K562 (cell line): ENCODE data around the gene PDPR. TPM values are rescaled to one million over a fixed set of nuclear protein-coding genes. Genes with fewer than 3 reads are reported as not detected.

Source experiments
- ATAC-seq: fragments of 200-7000 bp; cut with Tn5 transposase; 3 replicates; pipeline ENCODE4 v1.9.1; 2020; ENCODE audit warnings: moderate library complexity
- BruUV-seq: library from RNA; stranded (reverse); fragments of 400-500 nt; replicated peaks from 2 replicates; lab custom pipeline; 2021; lab: Mats Ljungman, UMichigan
- CTCF ChIA-PET: fragments of 300-600 bp; formaldehyde crosslinking; extraction: SDS; loops from one replicate; lab custom pipeline; 2021; ENCODE audit warnings: low intra/inter-chr PET ratio; lab: Yijun Ruan, JAX
- POLR2A ChIA-PET: fragments of 300-600, 350-650 bp; sonication (Branson Sonifier 250); formaldehyde crosslinking; extraction: SDS; loops from one replicate; lab custom pipeline; 2021; ENCODE audit warnings: antibody characterized with exemption, inconsistent platforms; lab: Yijun Ruan, JAX
- DNase-seq, 4 experiments: peaks; one replicate each; pipeline versions ENCODE4 v3.0.0 to v3.0.0-alpha.2; 2011 to 2018; ENCODE audit warnings: low spot score in 3 of 4, mixed read lengths in 3 of 4; ENCODE audit errors: extremely low read depth in 1 of 4
- FAIRE-seq: peaks from 2 replicates; lab custom pipeline; 2011; peaks lifted over from hg19 to GRCh38; lab: Jason Lieb, UNC
- H2AFZ ChIP-seq: 2 replicates; pipeline ENCODE4 v1.6.0; 2011; ENCODE audit warnings: low read depth, low read length, control low read depth, inconsistent platforms
- H3K27ac ChIP-seq: fragments of 200-600 bp; 3 replicates; pipeline ENCODE4 v1.8.0; 2011; ENCODE audit warnings: low read depth, mild to moderate bottlenecking, control low read depth, inconsistent platforms, low read length, moderate library complexity, mixed read lengths; ENCODE audit errors: extremely low read depth
- H3K27me3 ChIP-seq, 2 experiments: fragments of 300-600 bp in 1 of 2; 2 replicates in 1 of 2; 3 replicates in 1 of 2; pipeline versions ENCODE4 v1.6.0 to v1.8.0; 2011; ENCODE audit warnings: inconsistent platforms in 2 of 2, low read length in 2 of 2, mild to moderate bottlenecking in 1 of 2, mixed read lengths in 1 of 2, moderate library complexity in 1 of 2; ENCODE audit not compliant: control insufficient read depth in 2 of 2, insufficient read depth in 2 of 2
- H3K36me3 ChIP-seq: fragments of 300-600 bp; 3 replicates; pipeline ENCODE4 v1.8.0; 2011; ENCODE audit warnings: mild to moderate bottlenecking, low read length, inconsistent platforms; ENCODE audit not compliant: control insufficient read depth, insufficient read depth
- H3K4me1 ChIP-seq, 2 experiments: fragments of 200-600 bp in 1 of 2; replicated peaks in 1 of 2; 2 replicates in 1 of 2; 3 replicates in 1 of 2; pipeline versions ENCODE4 v1.5.1 to v1.8.0; 2011; ENCODE audit warnings: inconsistent platforms in 2 of 2, low read length in 2 of 2, mild to moderate bottlenecking in 1 of 2, mixed read lengths in 1 of 2, moderate library complexity in 1 of 2; ENCODE audit not compliant: control insufficient read depth in 2 of 2, insufficient read depth in 2 of 2
- H3K4me2 ChIP-seq: 2 replicates; pipeline ENCODE4 v1.6.1; 2011; ENCODE audit warnings: low read length, control low read depth, inconsistent platforms, mixed read lengths; ENCODE audit not compliant: insufficient read depth
- H3K4me3 ChIP-seq: fragments of 200-600 bp; sonication (generic), shearing (Covaris generic); 2 replicates; pipeline ENCODE4 v1.5.1; 2016; ENCODE audit warnings: control low read depth, inconsistent platforms
- H3K79me2 ChIP-seq: fragments of 200-600 bp; 3 replicates; pipeline ENCODE4 v1.8.0; 2011; ENCODE audit warnings: low read length, inconsistent platforms; ENCODE audit not compliant: control insufficient read depth, insufficient read depth
- H3K9ac ChIP-seq, 2 experiments: 2 replicates each; pipeline versions ENCODE4 v1.6.0 to v1.6.1; 2011; ENCODE audit warnings: low read depth in 2 of 2, low read length in 2 of 2, control low read depth in 1 of 2, inconsistent platforms in 1 of 2, mild to moderate bottlenecking in 1 of 2, mixed read lengths in 1 of 2; ENCODE audit not compliant: insufficient read depth in 1 of 2
- H3K9me1 ChIP-seq: one replicate; pipeline ENCODE4 v1.6.0; 2011; ENCODE audit warnings: inconsistent platforms, mild to moderate bottlenecking, low read length, moderate library complexity; ENCODE audit not compliant: control insufficient read depth, insufficient read depth
- H3K9me3 ChIP-seq: replicated peaks from 2 replicates; pipeline ENCODE4 v1.5.1; 2011; ENCODE audit warnings: low read depth, low read length, inconsistent platforms; ENCODE audit not compliant: control insufficient read depth, insufficient read depth
- H4K20me1 ChIP-seq: replicated peaks from 2 replicates; pipeline ENCODE4 v1.6.1; 2011; ENCODE audit warnings: low read length, inconsistent platforms, mixed read lengths; ENCODE audit not compliant: control insufficient read depth, insufficient read depth
- JUN ChIP-seq, 2 experiments: sonication (generic) in 1 of 2; formaldehyde crosslinking in 1 of 2; IDR thresholded peaks; 2 replicates each; pipeline versions ENCODE4 v1.6.1 to v1.8.0; 2012 to 2022; ENCODE audit warnings: borderline replicate concordance in 2 of 2, mild to moderate bottlenecking in 2 of 2, improper control_type of control experiment in 1 of 2, low read depth in 1 of 2, low read length in 1 of 2, missing genetic modification reagents in 1 of 2
- MCM7 ChIP-seq, 2 experiments: fragments of 450-650 bp; IDR thresholded peaks; 2 replicates each; pipeline ENCODE4 v1.6.1; 2016 to 2018
- MEIS2 ChIP-seq: fragments of 450-650 bp; IDR thresholded peaks from 2 replicates; pipeline ENCODE4 v1.6.1; 2014; ENCODE audit warnings: mild to moderate bottlenecking; ENCODE audit not compliant: partially characterized antibody
- NEUROD1 ChIP-seq: fragments of 150-350 bp; IDR thresholded peaks from 2 replicates; pipeline ENCODE4 v1.6.1; 2014; ENCODE audit warnings: borderline replicate concordance, low read length, low read depth; ENCODE audit not compliant: partially characterized antibody
- NFIC ChIP-seq: fragments of 450-650 bp; IDR thresholded peaks from 2 replicates; pipeline ENCODE4 v1.6.1; 2017; ENCODE audit warnings: mild to moderate bottlenecking, inconsistent platforms
- WGBS: fragments of 100-300 bp; shearing (Covaris generic); methylation state at CpG from one replicate; pipeline ENCODE4 v1.1.6; 2016; ENCODE audit warnings: low coverage, mixed read lengths; ENCODE audit not compliant: insufficient coverage; ENCODE audit errors: missing lambda C conversion rate; 5-methylcytosine and 5-hydroxymethylcytosine counted together
- in situ Hi-C: fragments of 300-500 bp; cut with MboI; formaldehyde crosslinking; loops from 4 replicates; pipeline ENCODE4 v1.15.0; 2018; ENCODE audit warnings: inconsistent platforms, mixed read lengths
- intact Hi-C: fragments of 100-400 bp; cut with micrococcal nuclease; formaldehyde crosslinking; loops from 2 replicates; pipeline ENCODE4 v1.14.2; 2022
- polyA plus RNA-seq, 8 experiments: library from polyadenylated mRNA; depleted of rRNA in 4 of 8; stranded (reverse) in 5 of 8; unstranded in 3 of 8; fragments of >200 nt; fragmentation: Nextera tagmentation in 2 of 8; fragmentation: Illumina TruSeq in 1 of 8; extraction: Ambion mirVana in 2 of 8; extraction: Trizol in 1 of 8; gene quantifications; 2 replicates each; pipeline versions ENCODE4 v1.2.1 to v1.2.3, GENCODE V29; 2011 to 2014; ENCODE audit warnings: inconsistent platforms in 1 of 8, missing spikeins in 1 of 8
- total RNA-seq, 7 experiments: library from RNA; depleted of rRNA in 6 of 7; stranded (reverse); fragments of >200 nt in 6 of 7; fragmentation: Illumina TruSeq in 2 of 7; extraction: Trizol in 2 of 7; gene quantifications; 2 replicates each; pipeline versions ENCODE4 v1.2.1 to v1.2.3, GENCODE V29; 2011 to 2021; ENCODE audit warnings: low replicate concordance in 1 of 7

PDPR gene
- total and polyA plus RNA-seq, 9 of the 15 experiments (the other 6 are each of a cell fraction or from before 2014, with no cell fraction given), result 4.9 to 35.7 (median 19.1) TPM

- ChIA-PET CTCF (no interaction called here), POLR2A (no interaction called here)
- H3K9me1 ChIP-seq, result no peaks in the 10 kb centered on the region
- H3K4me3 ChIP-seq, result no peak overlapping the region
- BruUV-seq, result no TSS peak
- WGBS, result 93% methylated on average over 17 of the region's 17 CpGs
- no peaks in the 10 kb centered on the region for H3K27me3 ChIP-seq
- H2AFZ ChIP-seq, result no peak overlapping the region
- no peaks in the 10 kb centered on the region for H3K9me3 ChIP-seq
- no peak overlapping the region for H3K9ac ChIP-seq
- intact Hi-C loops, result no loop called here
- no peaks in the 10 kb centered on the region for H4K20me1 ChIP-seq
- in situ Hi-C loops, result no loop called here
- FAIRE-seq (no peak), ATAC-seq (no peak), DNase-seq (peak in 3 of 4 experiments; percentile 4 to 12 (median 8))
- TF ChIP-seq MCM7 (IDR thresholded peaks at IDR 0.05), result no peak
- no peak for TF ChIP-seq MEIS2
- no peak for TF ChIP-seq NEUROD1
- TF ChIP-seq NFIC, result 0 out of 2 replicates have a peak, but pooled peaks have one; percentile 39
- TF ChIP-seq JUN (IDR thresholded peaks at IDR 0.05; ENCODE audit: borderline replicate concordance, low read depth, low read length), result no peak
- TF ChIP-seq JUN (CRISPR knock-in tag; IDR thresholded peaks at IDR 0.05; ENCODE audit: borderline replicate concordance), result no peak
- no peak overlapping the region for H3K27ac ChIP-seq
- H3K4me2 ChIP-seq, result no peak overlapping the region
- H3K79me2 ChIP-seq, result no peaks in the 10 kb centered on the region
- peaks cover 0 to under 1% of the 10 kb centered on the region in 2 experiments; a peak in 1 of 5 replicates for H3K4me1 ChIP-seq
- H3K36me3 ChIP-seq, result peaks cover 84% of the 10 kb centered on the region
Measured at GRCh38 chr16:70151941-70152509, 37.9 kb downstream of the PDPR start.
